Measurements from ENCODE around the gene TRAF2. TPM values are rescaled to one million over a fixed set of nuclear protein-coding genes. Genes with fewer than 3 reads are reported as not detected.

The TRAF2 gene
- total RNA-seq, 5 donors from 2014 or later (not counting 1 experiment from before 2014, with no cell fraction given) = 20.9 to 38.7 (median 33.7) TPM

DNA sequence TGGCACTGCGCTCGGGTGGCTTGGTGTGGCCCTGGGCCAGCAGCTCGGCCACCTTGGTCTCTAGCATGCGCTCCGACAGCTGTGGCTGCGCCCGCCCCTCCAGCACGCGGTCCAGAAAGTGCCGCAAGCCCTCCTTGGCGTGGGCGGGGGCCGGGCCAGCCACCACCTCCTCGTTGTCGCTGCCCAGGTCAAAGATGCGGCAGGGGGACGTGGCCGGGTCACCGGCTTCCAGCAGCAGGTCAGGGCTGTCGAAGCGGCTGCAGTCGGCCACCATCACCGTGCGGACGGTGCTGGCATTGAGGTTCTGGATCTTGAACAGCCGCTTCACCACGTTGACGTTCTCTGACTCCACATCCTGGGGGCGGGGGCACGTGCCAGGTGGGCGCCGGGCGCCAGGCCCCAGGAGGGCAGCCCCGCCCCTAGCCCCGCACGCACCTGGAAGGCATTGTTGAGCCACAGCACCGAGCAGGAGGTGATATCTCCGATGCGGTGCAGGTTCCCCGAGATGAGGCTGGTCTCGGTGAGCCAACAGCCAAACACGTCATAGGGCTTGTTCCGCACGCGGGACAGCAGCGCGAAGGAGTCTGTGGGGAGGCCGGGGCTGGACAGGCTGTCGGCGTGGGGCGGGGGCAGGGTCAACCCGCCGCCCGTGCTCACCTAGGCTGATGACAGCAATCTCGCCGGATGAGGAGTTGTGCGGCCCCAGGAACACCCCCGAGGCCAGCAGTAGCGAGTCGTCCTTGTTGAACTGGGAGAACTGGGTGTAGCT is 56.0 kb downstream of the TRAF2 start:
- H3K36me3 Mint-ChIP-seq = peaks cover 22% of the 10 kb centered on the region
- peaks cover 6 to 19% (median 8%) of the 10 kb centered on the region in 3 donors for H3K4me1 Mint-ChIP-seq
- H3K36me3 ChIP-seq (ENCODE audit: control insufficient read depth in 2 of 2, extremely low read depth in 1 of 2, insufficient read depth in 1 of 2, low read length in 1 of 2) = peaks cover 25 to 33% of the 10 kb centered on the region in 2 donors
- H3K27ac Mint-ChIP-seq = peak overlapping the region in 1 of 2 donors; percentile 39
- H3K4me3 Mint-ChIP-seq = peak overlapping the region; percentile 58 to 70 (median 59)
- POLR2A ChIA-PET = no interaction called here
- no peak overlapping the region for H3K4me3 ChIP-seq (ENCODE audit: control insufficient read depth in 1 of 2, extremely low read depth in 1 of 2, low read length in 1 of 2)
- CTCF ChIA-PET = no interaction called here
- no peaks in the 10 kb centered on the region for H3K9me3 Mint-ChIP-seq
- no peaks in the 10 kb centered on the region for H3K27me3 Mint-ChIP-seq
- no peaks in the 10 kb centered on the region for H3K9me3 ChIP-seq
- WGBS (ENCODE audit: insufficient coverage) = 94% methylated on average over 60 of the region's 60 CpGs
- no peak for ATAC-seq (replicated peaks in 1 of 4)
- H3K27ac ChIP-seq (ENCODE audit: low read length) = no peak overlapping the region
- no peaks in the 10 kb centered on the region for H3K27me3 ChIP-seq (replicated peaks in 1 of 2; ENCODE audit: control insufficient read depth in 2 of 2, extremely low read depth in 1 of 2, insufficient read depth in 2 of 2, low read length in 1 of 2)
- DNase-seq = no peak
- H3K4me1 ChIP-seq (ENCODE audit: control insufficient read depth in 1 of 2, extremely low read depth in 1 of 2, insufficient read depth in 2 of 2, low read length in 2 of 2) = peaks cover 2 to 42% of the 10 kb centered on the region in 2 experiments

DNA sequence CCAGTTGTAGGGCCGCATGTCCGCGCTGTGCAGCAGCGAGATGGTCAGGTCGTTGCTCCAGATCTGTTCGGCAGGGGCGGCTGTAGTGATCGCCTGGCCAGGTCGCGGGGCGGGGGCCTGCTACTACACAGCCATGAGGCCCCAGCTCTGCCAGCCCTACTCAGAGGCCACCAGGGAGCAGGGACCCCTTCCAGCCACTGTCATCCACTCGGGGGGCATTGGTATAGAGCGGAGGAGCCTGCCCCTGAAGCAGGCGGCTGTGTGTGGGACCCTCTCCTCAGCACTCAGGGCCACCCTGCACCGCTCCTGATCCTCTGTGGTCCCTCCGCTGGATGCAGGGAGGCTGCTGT is 56.5 kb downstream of the TRAF2 start:
- ATAC-seq (replicated peaks in 1 of 4) = no peak
- H3K4me1 ChIP-seq (ENCODE audit: control insufficient read depth in 1 of 2, extremely low read depth in 1 of 2, insufficient read depth in 2 of 2, low read length in 2 of 2) = peaks cover 2 to 47% of the 10 kb centered on the region in 2 experiments
- peaks cover 25 to 33% of the 10 kb centered on the region in 2 donors for H3K36me3 ChIP-seq (ENCODE audit: control insufficient read depth in 2 of 2, extremely low read depth in 1 of 2, insufficient read depth in 1 of 2, low read length in 1 of 2)
- ChIA-PET POLR2A (no interaction called here), CTCF (interaction anchor here (0.6 kb wide), 2 partner anchors 10 to 344 kb away, joined by 3 read pairs; no protein-coding TSS in a partner anchor)
- H3K4me3 ChIP-seq (ENCODE audit: control insufficient read depth in 1 of 2, extremely low read depth in 1 of 2, low read length in 1 of 2) = no peak overlapping the region
- no peak for DNase-seq
- no peaks in the 10 kb centered on the region for H3K27me3 ChIP-seq (replicated peaks in 1 of 2; ENCODE audit: control insufficient read depth in 2 of 2, extremely low read depth in 1 of 2, insufficient read depth in 2 of 2, low read length in 1 of 2)
- no peak overlapping the region for H3K27ac ChIP-seq (ENCODE audit: low read length)
- Mint-ChIP-seq H3K4me1 (peaks cover 6 to 19% (median 8%) of the 10 kb centered on the region in 3 donors), H3K27ac (no peak overlapping the region), H3K27me3 (no peaks in the 10 kb centered on the region), H3K4me3 (peak overlapping the region; percentile 58 to 70 (median 59)), H3K9me3 (no peaks in the 10 kb centered on the region), H3K36me3 (peaks cover 20% of the 10 kb centered on the region)
- WGBS (ENCODE audit: insufficient coverage) = 90% methylated on average over 11 of the region's 16 CpGs
- no peaks in the 10 kb centered on the region for H3K9me3 ChIP-seq

DNA sequence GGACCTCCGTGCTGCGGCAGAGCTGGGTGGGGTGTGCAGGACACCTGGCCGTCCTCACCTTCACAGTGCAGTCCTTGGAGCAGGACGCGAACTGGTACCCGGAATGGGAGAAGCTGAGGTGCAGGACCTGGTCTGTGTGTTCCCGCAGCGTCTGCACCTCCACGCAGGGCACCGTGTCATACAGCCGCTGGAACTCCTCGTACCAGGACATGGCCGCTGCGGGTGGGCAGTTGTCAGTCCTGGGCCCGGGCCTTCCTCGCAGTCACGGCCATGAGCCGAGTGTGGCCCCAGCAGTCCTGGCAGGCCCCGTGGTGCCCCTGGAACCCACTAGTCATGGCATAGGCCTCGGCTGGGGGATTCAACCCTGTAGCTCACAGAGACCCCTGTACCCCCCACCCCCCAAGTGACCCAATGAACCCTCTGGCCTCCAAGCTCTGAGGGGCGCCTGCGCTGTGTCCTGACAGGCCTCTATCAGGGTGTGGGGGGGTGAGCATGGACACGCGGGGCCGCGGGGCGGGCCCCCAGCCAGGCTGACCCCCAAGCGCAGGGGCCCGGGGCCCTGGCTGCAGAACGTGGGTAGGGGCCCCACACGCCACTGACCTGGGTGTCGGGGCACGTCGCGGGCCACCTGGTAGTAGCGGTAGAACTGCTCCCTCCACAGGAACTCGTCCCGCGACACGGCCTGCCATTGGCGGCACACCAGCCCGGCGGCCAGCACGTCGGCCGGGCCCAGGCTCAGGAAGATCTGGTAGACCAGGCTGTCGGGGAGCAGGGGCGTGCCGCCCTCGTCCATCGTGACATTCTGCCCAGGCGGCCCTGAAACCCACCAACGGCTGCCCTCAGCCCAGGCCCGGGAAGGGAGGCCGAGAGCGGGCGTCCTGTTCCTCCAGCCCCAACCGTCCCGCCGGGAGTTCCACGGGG is 57.2 kb downstream of the TRAF2 start:
- Mint-ChIP-seq H3K4me3 (peak overlapping the region; percentile 70 to 83 (median 76)), H3K27ac (peak overlapping the region; percentile 76 to 79), H3K4me1 (peaks cover 6 to 23% (median 8%) of the 10 kb centered on the region in 3 donors), H3K9me3 (no peaks in the 10 kb centered on the region), H3K27me3 (no peaks in the 10 kb centered on the region), H3K36me3 (peaks cover 20% of the 10 kb centered on the region)
- DNase-seq (peak in 4 of 35 experiments; percentile 21 to 45 (median 26)), ATAC-seq (replicated peaks in 1 of 4) (peak in 3 of 4 experiments; percentile 11 to 14 (median 13))
- peak overlapping the region; percentile 34 for H3K27ac ChIP-seq (ENCODE audit: low read length)
- H3K4me3 ChIP-seq (ENCODE audit: control insufficient read depth in 1 of 2, extremely low read depth in 1 of 2, low read length in 1 of 2) = peak overlapping the region; percentile 74 to 80
- peaks cover 2 to 54% of the 10 kb centered on the region in 2 experiments for H3K4me1 ChIP-seq (ENCODE audit: control insufficient read depth in 1 of 2, extremely low read depth in 1 of 2, insufficient read depth in 2 of 2, low read length in 2 of 2)
- CTCF ChIA-PET = interaction anchor here (0.6 kb wide), 2 partner anchors 10 to 343 kb away, joined by 3 read pairs; no protein-coding TSS in a partner anchor
- H3K9me3 ChIP-seq = no peaks in the 10 kb centered on the region
- no peaks in the 10 kb centered on the region for H3K27me3 ChIP-seq (replicated peaks in 1 of 2; ENCODE audit: control insufficient read depth in 2 of 2, extremely low read depth in 1 of 2, insufficient read depth in 2 of 2, low read length in 1 of 2)
- peaks cover 22 to 33% of the 10 kb centered on the region in 2 donors for H3K36me3 ChIP-seq (ENCODE audit: control insufficient read depth in 2 of 2, extremely low read depth in 1 of 2, insufficient read depth in 1 of 2, low read length in 1 of 2)
- WGBS (ENCODE audit: insufficient coverage) = 24% methylated on average over 50 of the region's 61 CpGs
- POLR2A ChIA-PET = no interaction called here

DNA sequence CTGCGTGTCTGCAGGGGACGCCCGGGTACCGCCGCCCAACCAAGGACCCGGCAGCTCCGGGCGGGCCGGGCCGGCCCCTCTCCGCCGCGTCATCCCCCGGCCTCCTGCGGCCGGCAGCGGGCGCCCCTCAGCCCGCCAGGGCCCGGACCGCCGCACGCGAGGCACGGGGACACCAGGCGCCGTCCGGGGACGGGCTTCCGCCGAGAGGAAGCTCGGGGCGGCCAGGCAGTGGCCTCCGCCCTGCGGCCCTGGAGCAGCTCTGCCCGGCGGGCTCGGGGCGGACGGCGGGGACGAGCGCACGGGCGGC is 57.8 kb downstream of the TRAF2 start:
- WGBS (ENCODE audit: insufficient coverage) = under 1% methylated on average over 45 of the region's 45 CpGs
- peaks cover 4 to 60% of the 10 kb centered on the region in 2 experiments for H3K4me1 ChIP-seq (ENCODE audit: control insufficient read depth in 1 of 2, extremely low read depth in 1 of 2, insufficient read depth in 2 of 2, low read length in 2 of 2)
- peak overlapping the region; percentile 70 to 83 (median 76) for H3K4me3 Mint-ChIP-seq
- H3K9me3 Mint-ChIP-seq = no peaks in the 10 kb centered on the region
- H3K36me3 ChIP-seq (ENCODE audit: control insufficient read depth in 2 of 2, extremely low read depth in 1 of 2, insufficient read depth in 1 of 2, low read length in 1 of 2) = peaks cover 22 to 33% of the 10 kb centered on the region in 2 donors
- peak in 2 of 35 experiments; percentile 17 to 62 for DNase-seq
- H3K27ac Mint-ChIP-seq = no peak overlapping the region
- peak; percentile 36 to 52 (median 43) for ATAC-seq (replicated peaks in 1 of 4)
- no peaks in the 10 kb centered on the region for H3K9me3 ChIP-seq
- H3K27me3 Mint-ChIP-seq = no peaks in the 10 kb centered on the region
- H3K4me3 ChIP-seq (ENCODE audit: control insufficient read depth in 1 of 2, extremely low read depth in 1 of 2, low read length in 1 of 2) = peak overlapping the region; percentile 74 to 80
- H3K27me3 ChIP-seq (replicated peaks in 1 of 2; ENCODE audit: control insufficient read depth in 2 of 2, extremely low read depth in 1 of 2, insufficient read depth in 2 of 2, low read length in 1 of 2) = no peaks in the 10 kb centered on the region
- peaks cover 17% of the 10 kb centered on the region for H3K36me3 Mint-ChIP-seq
- H3K27ac ChIP-seq (ENCODE audit: low read length) = no peak overlapping the region
- H3K4me1 Mint-ChIP-seq = peaks cover 6 to 25% (median 8%) of the 10 kb centered on the region in 3 donors
- CTCF ChIA-PET = no interaction called here
- POLR2A ChIA-PET = no interaction called here

DNA sequence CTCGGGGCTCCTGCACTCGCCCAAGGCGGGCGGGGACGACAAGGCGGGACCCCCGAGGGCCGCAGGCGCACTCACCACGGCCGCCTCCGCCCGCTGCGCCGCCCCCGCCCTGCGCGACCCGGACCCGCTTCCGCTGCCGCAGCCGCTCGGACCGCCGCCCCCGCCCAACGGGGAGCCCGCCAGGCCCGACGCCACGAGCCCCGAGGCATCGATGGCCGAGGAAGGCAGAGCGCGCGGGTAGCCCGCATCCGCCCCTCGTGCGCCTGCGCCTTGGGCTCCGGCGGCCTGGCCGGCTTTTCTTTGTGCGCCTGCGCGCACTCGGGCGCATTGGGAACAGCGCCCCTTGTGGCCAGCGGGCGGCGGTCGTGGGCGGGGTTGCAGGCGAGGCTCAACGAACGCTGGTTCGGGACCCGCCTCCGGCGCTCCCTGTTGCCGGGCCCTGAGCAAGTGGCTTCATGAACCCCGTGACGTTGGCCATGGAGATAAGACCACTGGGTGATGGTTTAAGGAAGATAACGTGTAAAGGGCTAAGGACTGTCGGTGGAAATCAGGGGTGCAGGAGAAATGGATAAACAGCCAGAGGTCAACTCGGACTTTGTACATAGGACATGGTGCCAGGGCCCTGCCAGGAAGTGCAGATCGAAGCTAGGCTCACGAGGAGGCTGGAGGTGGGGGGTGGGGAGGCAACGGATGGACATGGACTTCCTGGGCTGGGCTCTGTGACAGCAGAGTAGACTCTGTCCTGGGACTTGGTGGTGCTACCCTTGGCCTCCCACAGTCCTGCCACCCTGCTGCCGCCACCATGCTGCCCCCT is 58.4 kb downstream of the TRAF2 start, which contains the start of the genes C8G and FBXW5:
Gene C8G (plus strand): TSS at position 725 of the 814 bp plus-strand sequence. CDS start 78 bp downstream, at position 803.
Gene FBXW5 (minus strand): TSS at position 220 of the 814 bp plus-strand sequence. CDS start 655 bp downstream, outside the sequence.
- H3K27ac Mint-ChIP-seq = peak within 1 kb of the TSS; percentile 79 to 89

More for the DNA sequence above, 58.4 kb downstream of the TRAF2 start, which contains the start of the genes C8G and FBXW5:
- peak within 1 kb of the TSS; percentile 74 to 80 for H3K4me3 ChIP-seq (ENCODE audit: control insufficient read depth in 1 of 2, extremely low read depth in 1 of 2, low read length in 1 of 2)
- peaks cover 22 to 31% of the 10 kb centered on the region in 2 donors for H3K36me3 ChIP-seq (ENCODE audit: control insufficient read depth in 2 of 2, extremely low read depth in 1 of 2, insufficient read depth in 1 of 2, low read length in 1 of 2)
- H3K27me3 ChIP-seq (replicated peaks in 1 of 2; ENCODE audit: control insufficient read depth in 2 of 2, extremely low read depth in 1 of 2, insufficient read depth in 2 of 2, low read length in 1 of 2) = no peaks in the 10 kb centered on the region
- DNase-seq (peak; percentile 84 to 97 (median 91)), ATAC-seq (replicated peaks in 1 of 4) (peak; percentile 81 to 88 (median 86))
- H3K36me3 Mint-ChIP-seq = peaks cover 12% of the 10 kb centered on the region
- WGBS (ENCODE audit: insufficient coverage) = 3% methylated on average over 72 of the region's 74 CpGs
- H3K4me1 ChIP-seq (ENCODE audit: control insufficient read depth in 1 of 2, extremely low read depth in 1 of 2, insufficient read depth in 2 of 2, low read length in 2 of 2) = peaks cover 4 to 65% of the 10 kb centered on the region in 2 experiments
- H3K9me3 Mint-ChIP-seq = no peaks in the 10 kb centered on the region
- CTCF ChIA-PET = no interaction called here
- peak within 1 kb of the TSS; percentile 58 for H3K27ac ChIP-seq (ENCODE audit: low read length)
- POLR2A ChIA-PET = no interaction called here
- no peaks in the 10 kb centered on the region for H3K9me3 ChIP-seq
- peaks cover 6 to 26% (median 10%) of the 10 kb centered on the region in 3 donors for H3K4me1 Mint-ChIP-seq
- peak within 1 kb of the TSS; percentile 73 to 83 (median 76) for H3K4me3 Mint-ChIP-seq
- no peaks in the 10 kb centered on the region for H3K27me3 Mint-ChIP-seq

Measured in T-cell (primary cell).